HG02759 (cell line): ENCODE results near the gene KLHDC3.
"Not testable (repeated sequence)": the region's sequence is repeated elsewhere in the genome, so short reads cannot be mapped to it uniquely, and the experiment has no call there.

Experiments used
- ATAC-seq: cut with Tn5 transposase; IDR thresholded peaks from one replicate; pipeline ENCODE4 v1.9.1; 2021; ENCODE audit warnings: mild to moderate bottlenecking, moderate library complexity; ENCODE audit not compliant: unreplicated experiment

KLHDC3 gene

GRCh38 chr6:43024436-43024835 lies 10.4 kb downstream of the KLHDC3 start:
- ATAC-seq: no peak

GRCh38 chr6:43026365-43026764 lies 12.3 kb downstream of the KLHDC3 start:
- no peak for ATAC-seq

- ATAC-seq: no peak
Observed at GRCh38 chr6:43029120-43029519, 15.1 kb downstream of the KLHDC3 start.

GRCh38 chr6:43032326-43032725 lies 18.3 kb downstream of the KLHDC3 start:
- no peak for ATAC-seq

- ATAC-seq: no peak
Observed at GRCh38 chr6:43033496-43034189, 19.6 kb downstream of the KLHDC3 start.

- no peak for ATAC-seq
Observed at GRCh38 chr6:43034190-43034525, 20.1 kb downstream of the KLHDC3 start.

- ATAC-seq: no peak
Observed at GRCh38 chr6:43035495-43036194, 21.6 kb downstream of the KLHDC3 start.

- ATAC-seq: no peak
Observed at GRCh38 chr6:43036712-43037111, 22.7 kb downstream of the KLHDC3 start.

GRCh38 chr6:43037197-43037596 lies 23.1 kb downstream of the KLHDC3 start:
- ATAC-seq: no peak

GRCh38 chr6:43037706-43038105 lies 23.7 kb downstream of the KLHDC3 start:
- ATAC-seq: no peak

- no peak for ATAC-seq
Observed at GRCh38 chr6:43038727-43039126, 24.7 kb downstream of the KLHDC3 start.

GRCh38 chr6:43040542-43041257 lies 26.7 kb downstream of the KLHDC3 start:
- no peak for ATAC-seq

- not testable (repeated sequence) for ATAC-seq
Observed at GRCh38 chr6:43041475-43041874, 27.4 kb downstream of the KLHDC3 start.

GRCh38 chr6:43043310-43043709 lies 29.3 kb downstream of the KLHDC3 start:
- no peak for ATAC-seq

GRCh38 chr6:43045371-43045930 lies 31.4 kb downstream of the KLHDC3 start:
- no peak for ATAC-seq

GRCh38 chr6:43047998-43048397 lies 33.9 kb downstream of the KLHDC3 start:
- no peak for ATAC-seq

GRCh38 chr6:43050981-43051380 lies 36.9 kb downstream of the KLHDC3 start:
- no peak for ATAC-seq

GRCh38 chr6:43052225-43052841 lies 38.3 kb downstream of the KLHDC3 start:
- ATAC-seq: no peak

- peak; percentile 10 for ATAC-seq
Observed at GRCh38 chr6:43052842-43053544, 38.9 kb downstream of the KLHDC3 start.

GRCh38 chr6:43053545-43054205 lies 39.6 kb downstream of the KLHDC3 start, which contains the start of gene CUL7:
Gene CUL7 (minus strand): TSS chr6:43053851. CDS start chr6:43052788, 1,063 bp downstream.
- peak; percentile 96 for ATAC-seq
